Measurements from ENCODE around the gene TSPAN2.
"Not testable (repeated sequence)": the region's sequence is repeated elsewhere in the genome, so short reads cannot be mapped to it uniquely, and the experiment has no call there.

Gene TSPAN2

DNA sequence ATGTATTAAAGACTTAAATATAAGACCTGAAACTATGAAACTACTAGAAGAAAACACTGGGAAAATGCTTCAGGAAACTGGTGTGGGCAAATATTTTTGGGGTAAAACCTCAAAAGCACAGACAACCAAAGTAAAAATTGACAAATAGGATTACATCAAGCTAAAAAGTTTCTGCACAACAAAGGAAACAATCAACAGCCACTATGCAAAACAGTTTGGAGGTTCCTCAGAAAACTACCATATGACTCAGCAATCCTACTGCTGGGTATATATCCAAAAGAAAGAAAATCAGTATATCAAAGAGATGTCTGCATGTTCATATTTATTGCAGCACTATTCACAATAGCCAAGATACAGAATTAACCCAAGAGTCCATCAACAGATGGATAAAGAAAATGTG lies 42.6 kb downstream of the TSPAN2 start:
- in situ Hi-C loops (cut with MboI; ENCODE audit: low sequenced_read_pairs), result no loop called here

DNA sequence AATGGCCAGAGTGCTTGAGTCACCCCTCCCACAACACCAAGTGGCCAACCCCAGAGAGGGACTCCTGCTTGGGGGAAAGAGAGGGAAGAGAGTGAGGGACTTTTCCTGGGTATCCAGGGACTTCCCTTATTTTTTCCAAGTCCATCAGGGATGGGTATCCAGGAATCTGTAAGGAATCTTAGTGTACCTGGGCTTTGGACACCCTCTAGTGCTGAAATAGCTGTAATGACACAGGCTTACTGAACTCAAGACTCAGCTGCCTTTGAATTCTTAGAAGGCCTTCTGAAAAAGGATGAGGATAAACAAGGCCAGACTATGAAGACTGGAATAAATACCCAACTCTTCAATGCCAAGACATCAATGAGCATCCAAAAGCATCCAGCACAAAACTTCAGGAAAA lies 47.6 kb downstream of the TSPAN2 start:
- in situ Hi-C loops (cut with MboI; ENCODE audit: low sequenced_read_pairs), result no loop called here

DNA sequence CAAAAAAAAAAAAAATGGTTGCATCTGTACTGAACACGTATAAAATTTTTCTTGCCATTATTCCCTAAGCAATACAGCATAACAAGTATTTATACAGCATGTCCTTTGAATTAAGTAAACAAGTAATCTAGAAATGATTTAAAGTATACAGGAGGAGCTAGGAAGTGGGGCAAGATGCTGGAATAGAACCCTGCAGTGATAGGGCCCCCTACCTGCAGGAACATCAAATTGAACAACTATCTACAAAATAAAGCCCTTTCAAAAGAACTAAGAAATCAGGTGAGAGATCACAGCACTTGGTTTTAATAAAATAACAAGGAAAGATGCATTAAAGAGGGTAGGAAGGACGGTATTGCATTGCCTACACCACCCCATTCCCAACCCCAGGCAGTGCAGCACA lies 48.8 kb downstream of the TSPAN2 start:
- in situ Hi-C loops (cut with MboI; ENCODE audit: low sequenced_read_pairs), result no loop called here

- in situ Hi-C loops (cut with MboI; ENCODE audit: low sequenced_read_pairs), result no loop called here
Observed at GRCh38 chr1:115036814-115037507, 52.3 kb downstream of the TSPAN2 start.

DNA sequence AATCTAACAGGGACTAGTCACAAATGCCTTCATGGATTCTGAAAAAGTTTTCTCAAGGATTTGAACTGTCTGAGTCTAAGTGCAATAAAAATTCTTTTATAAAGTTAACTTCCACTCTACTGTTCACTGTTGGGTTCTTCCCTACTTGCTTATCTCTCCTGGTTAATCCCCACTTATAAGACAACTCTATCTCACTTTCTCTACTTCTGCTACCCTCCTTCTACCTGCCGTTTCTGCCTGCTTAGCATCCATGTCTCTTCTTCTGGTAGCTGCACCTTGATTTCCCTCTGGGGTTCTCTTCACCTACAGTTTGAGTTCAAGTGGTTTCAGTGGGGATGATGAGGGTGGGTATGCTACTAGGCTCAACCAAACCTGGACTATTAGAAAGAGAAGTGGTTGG lies 53.7 kb downstream of the TSPAN2 start:
- in situ Hi-C loops (cut with MboI; ENCODE audit: low sequenced_read_pairs), result no loop called here

- in situ Hi-C loops (cut with MboI; ENCODE audit: low sequenced_read_pairs), result no loop called here
Observed at GRCh38 chr1:115031595-115031994, 57.7 kb downstream of the TSPAN2 start.

DNA sequence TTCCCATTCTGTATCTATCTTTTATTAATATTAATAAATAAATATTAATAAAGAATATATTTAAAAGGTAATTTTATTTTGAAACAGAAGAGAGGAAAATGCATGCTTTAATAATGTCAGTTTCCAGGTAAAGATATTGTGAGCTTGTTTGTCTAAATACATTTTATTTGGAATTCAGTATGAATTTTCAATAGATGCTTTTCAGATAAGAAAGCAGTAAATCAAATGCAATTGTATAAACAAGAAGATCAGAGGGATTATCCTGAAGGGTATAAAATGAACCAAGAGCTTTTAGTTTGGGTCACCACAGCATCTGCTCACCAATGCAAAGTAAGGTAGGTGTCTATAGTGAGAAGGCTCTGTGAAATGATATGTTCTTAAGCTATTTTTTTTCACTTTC lies 59.8 kb downstream of the TSPAN2 start, which contains the start of gene TSHB:
TSS of gene TSHB (plus strand) at position 301 of the 400 bp plus-strand sequence. CDS start 3,537 bp downstream, outside the sequence.
- in situ Hi-C loops (cut with MboI; ENCODE audit: low sequenced_read_pairs), result no loop called here

DNA sequence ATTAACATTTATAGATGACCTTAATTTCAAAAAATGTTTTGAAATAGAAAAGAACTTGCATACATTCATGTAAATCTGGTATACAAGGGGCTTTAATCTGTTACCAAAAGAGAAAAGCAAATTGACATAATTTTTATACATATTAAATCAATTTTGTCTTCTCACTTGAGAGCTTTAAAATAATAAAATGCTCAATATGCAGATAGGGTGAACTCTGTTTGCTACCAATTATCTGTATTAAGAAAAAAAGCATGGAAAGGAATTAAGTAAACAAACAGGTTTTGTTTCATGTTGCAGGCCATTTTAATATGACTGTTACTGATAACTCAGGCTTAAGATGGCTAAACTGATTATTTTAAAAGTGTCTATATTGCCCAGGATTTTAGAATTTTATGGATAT lies 65.7 kb downstream of the TSPAN2 start:
- in situ Hi-C loops (cut with MboI; ENCODE audit: low sequenced_read_pairs), result no loop called here

- in situ Hi-C loops (cut with MboI; ENCODE audit: low sequenced_read_pairs), result no loop called here
Observed at GRCh38 chr1:115021145-115021544, 68.2 kb downstream of the TSPAN2 start.

DNA sequence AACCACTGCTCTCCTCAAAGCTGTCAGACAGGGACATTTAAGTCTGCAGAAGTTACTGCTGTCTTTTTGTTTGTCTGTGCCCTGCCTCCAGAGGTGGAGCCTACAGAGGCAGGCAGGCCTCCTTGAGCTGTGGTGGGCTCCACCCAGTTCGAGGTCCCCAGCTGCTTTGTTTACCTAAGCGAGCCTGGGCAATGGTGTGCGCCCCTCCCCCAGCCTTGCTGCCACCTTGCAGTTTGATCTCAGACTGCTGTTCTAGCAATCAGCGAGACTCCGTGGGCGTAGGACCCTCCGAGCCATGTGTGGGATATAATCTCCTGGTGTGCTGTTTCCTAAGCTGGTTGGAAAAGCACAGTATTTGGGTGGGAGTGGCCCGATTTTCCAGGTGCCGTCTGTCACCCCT lies 69.8 kb downstream of the TSPAN2 start:
- in situ Hi-C loops (cut with MboI; ENCODE audit: low sequenced_read_pairs), result not testable (repeated sequence)

GRCh38 chr1:115013792-115014191 lies 75.5 kb downstream of the TSPAN2 start:
- in situ Hi-C loops (cut with MboI; ENCODE audit: low sequenced_read_pairs), result no loop called here

GRCh38 chr1:115012434-115012833 lies 76.9 kb downstream of the TSPAN2 start:
- in situ Hi-C loops (cut with MboI; ENCODE audit: low sequenced_read_pairs), result no loop called here

DNA sequence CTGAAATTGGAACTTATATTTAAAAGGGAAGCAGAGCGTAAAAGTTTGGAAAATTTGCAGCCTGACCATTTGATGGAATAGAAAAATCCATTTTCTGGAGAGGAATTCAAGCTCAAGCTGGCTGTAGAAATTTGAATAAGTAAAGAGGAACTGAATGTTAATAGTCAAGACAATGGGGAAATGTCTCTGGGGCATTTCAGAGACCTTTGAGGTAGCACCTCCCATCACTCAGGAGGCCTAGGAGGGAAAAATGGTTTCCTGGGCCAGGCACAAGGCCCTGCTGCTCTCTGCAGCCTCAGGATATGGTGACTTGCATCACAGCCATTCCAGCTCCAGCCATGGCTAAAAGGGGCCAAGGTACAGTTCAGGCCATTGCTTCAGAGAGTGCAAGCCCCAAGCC lies 77.3 kb downstream of the TSPAN2 start:
- in situ Hi-C loops (cut with MboI; ENCODE audit: low sequenced_read_pairs), result no loop called here

DNA sequence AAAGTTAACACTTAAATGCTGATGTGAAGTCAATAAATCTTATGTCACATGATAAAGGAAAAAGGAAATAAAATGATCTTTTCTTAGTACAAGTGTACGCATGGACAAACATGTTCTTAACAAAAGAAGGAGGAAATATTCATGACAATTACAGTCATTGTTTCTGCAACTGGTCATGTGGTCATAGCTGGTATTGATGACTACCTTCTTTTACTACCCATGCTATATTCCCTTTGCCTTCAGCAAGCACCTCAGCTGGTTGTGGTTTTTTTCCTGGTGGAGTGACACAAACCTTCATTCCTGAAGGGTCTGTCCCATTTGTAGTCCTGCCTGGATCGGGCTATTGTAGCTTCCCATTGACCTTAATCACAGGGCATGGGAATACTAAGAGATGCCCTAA lies 83.1 kb downstream of the TSPAN2 start:
- in situ Hi-C loops (cut with MboI; ENCODE audit: low sequenced_read_pairs), result no loop called here

All from HL-60/S4 (cell line).